ENCODE data around the gene MTRF1. TPM values are rescaled to one million over a fixed set of nuclear protein-coding genes. Genes with fewer than 3 reads are reported as not detected.
"Not testable (repeated sequence)": the region's sequence is repeated elsewhere in the genome, so short reads cannot be mapped to it uniquely, and the experiment has no call there.

Gene MTRF1
- total RNA-seq, 2 donors from 2014 or later, result 11.4 to 14.9 TPM

GRCh38 chr13:41286370-41286769 lies 23.0 kb upstream of the MTRF1 start:
- no peak for DNase-seq
- ATAC-seq, result no peak
- intact Hi-C loops (cut with DNase I, micrococcal nuclease), result no loop called here

- intact Hi-C loops (cut with DNase I, micrococcal nuclease), result no loop called here
- ATAC-seq (no peak), DNase-seq (no peak)
Observed at GRCh38 chr13:41284512-41285288, 21.3 kb upstream of the MTRF1 start.

- ATAC-seq (no peak), DNase-seq (no peak)
- intact Hi-C loops (cut with DNase I, micrococcal nuclease), result no loop called here
Observed at GRCh38 chr13:41282129-41282571, 18.8 kb upstream of the MTRF1 start.

GRCh38 chr13:41279156-41279555 lies 15.8 kb upstream of the MTRF1 start:
- DNase-seq; intact Hi-C loops (cut with DNase I, micrococcal nuclease); ATAC-seq: not testable (repeated sequence)

GRCh38 chr13:41276824-41277223 lies 13.4 kb upstream of the MTRF1 start:
- intact Hi-C loops (cut with DNase I, micrococcal nuclease), result no loop called here
- DNase-seq (no peak), ATAC-seq (no peak)

- intact Hi-C loops (cut with DNase I, micrococcal nuclease), result no loop called here
- DNase-seq (no peak), ATAC-seq (no peak)
Observed at GRCh38 chr13:41274881-41275280, 11.5 kb upstream of the MTRF1 start.

GRCh38 chr13:41273831-41274441 lies 10.6 kb upstream of the MTRF1 start:
- intact Hi-C loops (cut with DNase I, micrococcal nuclease), result no loop called here
- ATAC-seq (no peak), DNase-seq (no peak)

GRCh38 chr13:41271456-41272285 lies 8.3 kb upstream of the MTRF1 start:
- intact Hi-C loops (cut with DNase I, micrococcal nuclease), result no loop called here
- DNase-seq, result no peak
- no peak for ATAC-seq

- ATAC-seq, result no peak
- intact Hi-C loops (cut with DNase I, micrococcal nuclease), result no loop called here
- no peak for DNase-seq
Observed at GRCh38 chr13:41268764-41269163, 5.4 kb upstream of the MTRF1 start.

GRCh38 chr13:41267106-41267505 lies 3.7 kb upstream of the MTRF1 start:
- DNase-seq (no peak), ATAC-seq (no peak)
- intact Hi-C loops (cut with DNase I, micrococcal nuclease), result no loop called here

- intact Hi-C loops (cut with DNase I, micrococcal nuclease), result no loop called here
- no peak for ATAC-seq
- no peak for DNase-seq
Observed at GRCh38 chr13:41259875-41260501, 3.4 kb downstream of the MTRF1 start.

- DNase-seq, result no peak
- intact Hi-C loops (cut with DNase I, micrococcal nuclease), result no loop called here
- no peak for ATAC-seq
Observed at GRCh38 chr13:41257535-41257934, 5.8 kb downstream of the MTRF1 start.

- ATAC-seq (no peak), DNase-seq (no peak)
- intact Hi-C loops (cut with DNase I, micrococcal nuclease), result no loop called here
Observed at GRCh38 chr13:41254902-41255301, 8.5 kb downstream of the MTRF1 start.

- ATAC-seq (no peak), DNase-seq (no peak)
- intact Hi-C loops (cut with DNase I, micrococcal nuclease), result no loop called here
Observed at GRCh38 chr13:41250993-41251392, 12.4 kb downstream of the MTRF1 start.

GRCh38 chr13:41246969-41247680 lies 16.3 kb downstream of the MTRF1 start:
- intact Hi-C loops (cut with DNase I, micrococcal nuclease), result no loop called here
- no peak for DNase-seq
- no peak for ATAC-seq

- ATAC-seq (no peak), DNase-seq (no peak)
- intact Hi-C loops (cut with DNase I, micrococcal nuclease), result no loop called here
Observed at GRCh38 chr13:41244556-41244955, 18.8 kb downstream of the MTRF1 start.

- intact Hi-C loops (cut with DNase I, micrococcal nuclease), result no loop called here
- DNase-seq, result no peak
- no peak for ATAC-seq
Observed at GRCh38 chr13:41241626-41242025, 21.8 kb downstream of the MTRF1 start.

GRCh38 chr13:41236369-41236768 lies 27.0 kb downstream of the MTRF1 start:
- intact Hi-C loops (cut with DNase I, micrococcal nuclease), result no loop called here
- ATAC-seq, result no peak
- no peak for DNase-seq

All from left colon (tissue), 2 donors.